PC-9 (cell line): ENCODE data around the gene FGD2.

Experiments
- EZH2 ChIP-seq: fragments of 200-600 bp; sonication (generic); IDR thresholded peaks from 2 replicates; pipeline ENCODE4 v1.8.0; 2017; ENCODE audit warnings: antibody characterized with exemption, low read depth
- TF ChIP-seq, protein P1 (sequence below): fragments of 200-600 bp; sonication (generic); conservative IDR thresholded peaks from 2 replicates; pipeline ENCODE4 v1.6.1; 2017; ENCODE audit warnings: mixed run types, antibody characterized with exemption, mild to moderate bottlenecking, moderate library complexity

- TF ChIP-seq, protein P1, sequence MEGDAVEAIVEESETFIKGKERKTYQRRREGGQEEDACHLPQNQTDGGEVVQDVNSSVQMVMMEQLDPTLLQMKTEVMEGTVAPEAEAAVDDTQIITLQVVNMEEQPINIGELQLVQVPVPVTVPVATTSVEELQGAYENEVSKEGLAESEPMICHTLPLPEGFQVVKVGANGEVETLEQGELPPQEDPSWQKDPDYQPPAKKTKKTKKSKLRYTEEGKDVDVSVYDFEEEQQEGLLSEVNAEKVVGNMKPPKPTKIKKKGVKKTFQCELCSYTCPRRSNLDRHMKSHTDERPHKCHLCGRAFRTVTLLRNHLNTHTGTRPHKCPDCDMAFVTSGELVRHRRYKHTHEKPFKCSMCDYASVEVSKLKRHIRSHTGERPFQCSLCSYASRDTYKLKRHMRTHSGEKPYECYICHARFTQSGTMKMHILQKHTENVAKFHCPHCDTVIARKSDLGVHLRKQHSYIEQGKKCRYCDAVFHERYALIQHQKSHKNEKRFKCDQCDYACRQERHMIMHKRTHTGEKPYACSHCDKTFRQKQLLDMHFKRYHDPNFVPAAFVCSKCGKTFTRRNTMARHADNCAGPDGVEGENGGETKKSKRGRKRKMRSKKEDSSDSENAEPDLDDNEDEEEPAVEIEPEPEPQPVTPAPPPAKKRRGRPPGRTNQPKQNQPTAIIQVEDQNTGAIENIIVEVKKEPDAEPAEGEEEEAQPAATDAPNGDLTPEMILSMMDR, result no peak
- no peak for TF ChIP-seq EZH2
Measured at GRCh38 chr6:37050854-37051137, 45.3 kb downstream of the FGD2 start.
